ENCODE data around the gene BNIP3. TPM values are rescaled to one million over a fixed set of nuclear protein-coding genes. Genes with fewer than 3 reads are reported as not detected.

BNIP3 gene
- total RNA-seq, 1 experiment from 2014 or later: 113 TPM

DNA sequence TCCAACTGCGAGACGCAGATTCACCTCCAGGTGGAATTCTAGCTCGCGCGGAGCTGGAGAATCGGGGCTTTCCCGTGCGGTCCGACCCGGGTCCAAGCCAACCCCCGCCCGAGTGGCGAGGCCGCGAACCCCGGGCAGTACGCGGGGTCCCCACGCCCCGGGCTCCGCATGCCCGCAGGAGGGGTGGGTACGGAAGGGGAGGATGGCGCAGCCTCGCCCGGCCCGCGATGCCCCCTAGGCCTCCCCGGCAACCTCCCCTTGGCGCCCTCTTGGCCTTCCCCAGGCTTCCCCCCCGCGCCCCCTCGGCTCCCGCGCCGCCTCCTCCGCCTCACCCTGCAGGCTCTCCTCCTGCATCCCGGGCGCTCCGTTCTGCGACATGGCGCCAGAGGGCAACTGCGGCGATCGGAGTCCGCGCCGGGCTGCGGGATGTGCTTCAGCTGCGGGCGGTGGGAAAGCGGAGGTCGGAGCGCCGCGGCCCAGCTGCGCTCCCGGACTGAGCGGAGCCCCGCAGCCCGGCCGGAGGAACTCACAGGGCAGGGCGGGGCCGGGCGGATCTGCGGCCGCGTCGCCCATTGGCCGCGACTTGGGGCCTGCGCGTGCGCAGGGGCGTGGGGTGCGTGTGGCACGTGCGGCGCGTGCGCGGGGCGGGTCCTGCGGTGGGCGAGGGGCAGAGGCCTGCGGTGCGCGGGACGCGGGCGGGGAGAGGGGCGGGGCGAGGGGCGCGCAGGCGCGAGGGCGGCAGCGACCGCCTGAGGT, at the start of gene BNIP3 (continued):
- TF ChIP-seq, protein P1, sequence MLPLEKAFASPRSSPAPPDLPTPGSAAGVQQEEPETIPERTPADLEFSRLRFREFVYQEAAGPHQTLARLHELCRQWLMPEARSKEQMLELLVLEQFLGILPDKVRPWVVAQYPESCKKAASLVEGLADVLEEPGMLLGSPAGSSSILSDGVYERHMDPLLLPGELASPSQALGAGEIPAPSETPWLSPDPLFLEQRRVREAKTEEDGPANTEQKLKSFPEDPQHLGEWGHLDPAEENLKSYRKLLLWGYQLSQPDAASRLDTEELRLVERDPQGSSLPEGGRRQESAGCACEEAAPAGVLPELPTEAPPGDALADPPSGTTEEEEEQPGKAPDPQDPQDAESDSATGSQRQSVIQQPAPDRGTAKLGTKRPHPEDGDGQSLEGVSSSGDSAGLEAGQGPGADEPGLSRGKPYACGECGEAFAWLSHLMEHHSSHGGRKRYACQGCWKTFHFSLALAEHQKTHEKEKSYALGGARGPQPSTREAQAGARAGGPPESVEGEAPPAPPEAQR (CRISPR knock-in tag; IDR thresholded peaks at IDR 0.05): no peak
- peak; percentile 70 for TF ChIP-seq NFYB (CRISPR knock-in tag; conservative IDR thresholded peaks at IDR 0.05; ENCODE audit: low read depth)
- TF ChIP-seq PRRX2 (CRISPR knock-in tag; IDR thresholded peaks at IDR 0.05): no peak
- TF ChIP-seq, protein P2, sequence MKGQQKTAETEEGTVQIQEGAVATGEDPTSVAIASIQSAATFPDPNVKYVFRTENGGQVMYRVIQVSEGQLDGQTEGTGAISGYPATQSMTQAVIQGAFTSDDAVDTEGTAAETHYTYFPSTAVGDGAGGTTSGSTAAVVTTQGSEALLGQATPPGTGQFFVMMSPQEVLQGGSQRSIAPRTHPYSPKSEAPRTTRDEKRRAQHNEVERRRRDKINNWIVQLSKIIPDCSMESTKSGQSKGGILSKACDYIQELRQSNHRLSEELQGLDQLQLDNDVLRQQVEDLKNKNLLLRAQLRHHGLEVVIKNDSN (CRISPR knock-in tag; IDR thresholded peaks at IDR 0.05): no peak
- no peak for TF ChIP-seq OVOL2 (CRISPR knock-in tag; IDR thresholded peaks at IDR 0.05; ENCODE audit: borderline replicate concordance)
- TF ChIP-seq ZMAT4 (CRISPR knock-in tag; IDR thresholded peaks at IDR 0.05): no peak
- no peak for TF ChIP-seq AR (CRISPR knock-in tag; IDR thresholded peaks at IDR 0.05)
- TF ChIP-seq ZNF416 (CRISPR knock-in tag; IDR thresholded peaks at IDR 0.05): no peak
- TF ChIP-seq CDX4 (CRISPR knock-in tag; IDR thresholded peaks at IDR 0.05; ENCODE audit: borderline replicate concordance): no peak
- TF ChIP-seq, protein P3, sequence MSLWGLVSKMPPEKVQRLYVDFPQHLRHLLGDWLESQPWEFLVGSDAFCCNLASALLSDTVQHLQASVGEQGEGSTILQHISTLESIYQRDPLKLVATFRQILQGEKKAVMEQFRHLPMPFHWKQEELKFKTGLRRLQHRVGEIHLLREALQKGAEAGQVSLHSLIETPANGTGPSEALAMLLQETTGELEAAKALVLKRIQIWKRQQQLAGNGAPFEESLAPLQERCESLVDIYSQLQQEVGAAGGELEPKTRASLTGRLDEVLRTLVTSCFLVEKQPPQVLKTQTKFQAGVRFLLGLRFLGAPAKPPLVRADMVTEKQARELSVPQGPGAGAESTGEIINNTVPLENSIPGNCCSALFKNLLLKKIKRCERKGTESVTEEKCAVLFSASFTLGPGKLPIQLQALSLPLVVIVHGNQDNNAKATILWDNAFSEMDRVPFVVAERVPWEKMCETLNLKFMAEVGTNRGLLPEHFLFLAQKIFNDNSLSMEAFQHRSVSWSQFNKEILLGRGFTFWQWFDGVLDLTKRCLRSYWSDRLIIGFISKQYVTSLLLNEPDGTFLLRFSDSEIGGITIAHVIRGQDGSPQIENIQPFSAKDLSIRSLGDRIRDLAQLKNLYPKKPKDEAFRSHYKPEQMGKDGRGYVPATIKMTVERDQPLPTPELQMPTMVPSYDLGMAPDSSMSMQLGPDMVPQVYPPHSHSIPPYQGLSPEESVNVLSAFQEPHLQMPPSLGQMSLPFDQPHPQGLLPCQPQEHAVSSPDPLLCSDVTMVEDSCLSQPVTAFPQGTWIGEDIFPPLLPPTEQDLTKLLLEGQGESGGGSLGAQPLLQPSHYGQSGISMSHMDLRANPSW (CRISPR knock-in tag; conservative IDR thresholded peaks at IDR 0.05; ENCODE audit: low read depth): 0 out of 2 replicates have a peak, but pooled peaks have one; percentile 84
- TF ChIP-seq KAT7 (CRISPR knock-in tag; IDR thresholded peaks at IDR 0.05; ENCODE audit: borderline replicate concordance): peak; percentile 96; the same call in 1 of the 2 replicates
- TF ChIP-seq, protein P4, sequence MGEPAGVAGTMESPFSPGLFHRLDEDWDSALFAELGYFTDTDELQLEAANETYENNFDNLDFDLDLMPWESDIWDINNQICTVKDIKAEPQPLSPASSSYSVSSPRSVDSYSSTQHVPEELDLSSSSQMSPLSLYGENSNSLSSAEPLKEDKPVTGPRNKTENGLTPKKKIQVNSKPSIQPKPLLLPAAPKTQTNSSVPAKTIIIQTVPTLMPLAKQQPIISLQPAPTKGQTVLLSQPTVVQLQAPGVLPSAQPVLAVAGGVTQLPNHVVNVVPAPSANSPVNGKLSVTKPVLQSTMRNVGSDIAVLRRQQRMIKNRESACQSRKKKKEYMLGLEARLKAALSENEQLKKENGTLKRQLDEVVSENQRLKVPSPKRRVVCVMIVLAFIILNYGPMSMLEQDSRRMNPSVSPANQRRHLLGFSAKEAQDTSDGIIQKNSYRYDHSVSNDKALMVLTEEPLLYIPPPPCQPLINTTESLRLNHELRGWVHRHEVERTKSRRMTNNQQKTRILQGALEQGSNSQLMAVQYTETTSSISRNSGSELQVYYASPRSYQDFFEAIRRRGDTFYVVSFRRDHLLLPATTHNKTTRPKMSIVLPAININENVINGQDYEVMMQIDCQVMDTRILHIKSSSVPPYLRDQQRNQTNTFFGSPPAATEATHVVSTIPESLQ (CRISPR knock-in tag; IDR thresholded peaks at IDR 0.05): no peak
- TF ChIP-seq SP1 (CRISPR knock-in tag; conservative IDR thresholded peaks at IDR 0.05): peak; percentile 97
- TF ChIP-seq, protein P5, sequence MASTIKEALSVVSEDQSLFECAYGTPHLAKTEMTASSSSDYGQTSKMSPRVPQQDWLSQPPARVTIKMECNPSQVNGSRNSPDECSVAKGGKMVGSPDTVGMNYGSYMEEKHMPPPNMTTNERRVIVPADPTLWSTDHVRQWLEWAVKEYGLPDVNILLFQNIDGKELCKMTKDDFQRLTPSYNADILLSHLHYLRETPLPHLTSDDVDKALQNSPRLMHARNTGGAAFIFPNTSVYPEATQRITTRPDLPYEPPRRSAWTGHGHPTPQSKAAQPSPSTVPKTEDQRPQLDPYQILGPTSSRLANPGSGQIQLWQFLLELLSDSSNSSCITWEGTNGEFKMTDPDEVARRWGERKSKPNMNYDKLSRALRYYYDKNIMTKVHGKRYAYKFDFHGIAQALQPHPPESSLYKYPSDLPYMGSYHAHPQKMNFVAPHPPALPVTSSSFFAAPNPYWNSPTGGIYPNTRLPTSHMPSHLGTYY (CRISPR knock-in tag; IDR thresholded peaks at IDR 0.05): no peak
- TF ChIP-seq, protein P6, sequence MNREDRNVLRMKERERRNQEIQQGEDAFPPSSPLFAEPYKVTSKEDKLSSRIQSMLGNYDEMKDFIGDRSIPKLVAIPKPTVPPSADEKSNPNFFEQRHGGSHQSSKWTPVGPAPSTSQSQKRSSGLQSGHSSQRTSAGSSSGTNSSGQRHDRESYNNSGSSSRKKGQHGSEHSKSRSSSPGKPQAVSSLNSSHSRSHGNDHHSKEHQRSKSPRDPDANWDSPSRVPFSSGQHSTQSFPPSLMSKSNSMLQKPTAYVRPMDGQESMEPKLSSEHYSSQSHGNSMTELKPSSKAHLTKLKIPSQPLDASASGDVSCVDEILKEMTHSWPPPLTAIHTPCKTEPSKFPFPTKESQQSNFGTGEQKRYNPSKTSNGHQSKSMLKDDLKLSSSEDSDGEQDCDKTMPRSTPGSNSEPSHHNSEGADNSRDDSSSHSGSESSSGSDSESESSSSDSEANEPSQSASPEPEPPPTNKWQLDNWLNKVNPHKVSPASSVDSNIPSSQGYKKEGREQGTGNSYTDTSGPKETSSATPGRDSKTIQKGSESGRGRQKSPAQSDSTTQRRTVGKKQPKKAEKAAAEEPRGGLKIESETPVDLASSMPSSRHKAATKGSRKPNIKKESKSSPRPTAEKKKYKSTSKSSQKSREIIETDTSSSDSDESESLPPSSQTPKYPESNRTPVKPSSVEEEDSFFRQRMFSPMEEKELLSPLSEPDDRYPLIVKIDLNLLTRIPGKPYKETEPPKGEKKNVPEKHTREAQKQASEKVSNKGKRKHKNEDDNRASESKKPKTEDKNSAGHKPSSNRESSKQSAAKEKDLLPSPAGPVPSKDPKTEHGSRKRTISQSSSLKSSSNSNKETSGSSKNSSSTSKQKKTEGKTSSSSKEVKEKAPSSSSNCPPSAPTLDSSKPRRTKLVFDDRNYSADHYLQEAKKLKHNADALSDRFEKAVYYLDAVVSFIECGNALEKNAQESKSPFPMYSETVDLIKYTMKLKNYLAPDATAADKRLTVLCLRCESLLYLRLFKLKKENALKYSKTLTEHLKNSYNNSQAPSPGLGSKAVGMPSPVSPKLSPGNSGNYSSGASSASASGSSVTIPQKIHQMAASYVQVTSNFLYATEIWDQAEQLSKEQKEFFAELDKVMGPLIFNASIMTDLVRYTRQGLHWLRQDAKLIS (CRISPR knock-in tag; IDR thresholded peaks at IDR 0.05; ENCODE audit: borderline replicate concordance): no peak
- peak; percentile 93; the same call in 1 of the 2 replicates for TF ChIP-seq ZNF232 (CRISPR knock-in tag; IDR thresholded peaks at IDR 0.05)
- peak; percentile 98 for TF ChIP-seq TP53 (CRISPR knock-in tag; IDR thresholded peaks at IDR 0.05)
- TF ChIP-seq FOXP4 (CRISPR knock-in tag; IDR thresholded peaks at IDR 0.05): peak; percentile 99
- TF ChIP-seq FOXP1 (CRISPR knock-in tag; IDR thresholded peaks at IDR 0.05; ENCODE audit: borderline replicate concordance): peak; percentile 98

All from WTC11 (cell line).